Caco-2 (cell line): Measurements from ENCODE around the gene PKIG. TPM values are rescaled to one million over a fixed set of nuclear protein-coding genes. Genes with fewer than 3 reads are reported as not detected.

Experiments used
- BruUV-seq: library from RNA; stranded (reverse); fragments of 400-500 nt; replicated peaks from 2 replicates; lab custom pipeline; 2021; lab: Mats Ljungman, UMichigan
- CTCF ChIA-PET: fragments of 300-600 bp; sonication (Branson Sonifier 250); formaldehyde crosslinking; loops from one replicate; lab custom pipeline; 2022; ENCODE audit warnings: antibody characterized with exemption; lab: Charles Lee
- POLR2A ChIA-PET: fragments of 300-600 bp; sonication (Branson Sonifier 250); formaldehyde crosslinking; loops from one replicate; lab custom pipeline; 2022; ENCODE audit warnings: antibody characterized with exemption; lab: Charles Lee
- DNase-seq, 2 experiments: peaks; one replicate each; pipeline versions ENCODE4 v3.0.0 to v3.0.0-alpha.2; 2020 to 2022
- H3K27me3 ChIP-seq: replicated peaks from 2 replicates; pipeline ENCODE4 v1.6.0; 2011; ENCODE audit warnings: low read length; ENCODE audit not compliant: control insufficient read depth, insufficient read depth
- H3K36me3 ChIP-seq: 2 replicates; pipeline ENCODE4 v1.5.1; 2011; ENCODE audit warnings: low read length; ENCODE audit not compliant: control insufficient read depth, insufficient read depth
- H3K4me1 ChIP-seq: fragments of 250-450 bp; sonication (Bioruptor Pico); 2 replicates; pipeline ENCODE4 v1.5.1; 2020; ENCODE audit warnings: mild to moderate bottlenecking
- H3K4me3 ChIP-seq: 2 replicates; pipeline ENCODE4 v1.5.1; 2011; ENCODE audit warnings: low read depth, mild to moderate bottlenecking, control low read depth, low read length
- H3K9me3 ChIP-seq: fragments of 250-450 bp; sonication (Bioruptor Pico); 2 replicates; pipeline ENCODE4 v1.5.1; 2020; ENCODE audit warnings: mild to moderate bottlenecking, moderate library complexity
- H3K27ac Mint-ChIP-seq: one replicate; pipeline ENCODE4 v1.8.0; 2022; ENCODE audit warnings: mixed read lengths; ENCODE audit not compliant: unreplicated experiment
- H3K27me3 Mint-ChIP-seq: one replicate; pipeline ENCODE4 v1.8.0; 2022; ENCODE audit warnings: mixed read lengths; ENCODE audit not compliant: insufficient read depth, unreplicated experiment
- H3K36me3 Mint-ChIP-seq: one replicate; pipeline ENCODE4 v1.8.0; 2022; ENCODE audit warnings: mild to moderate bottlenecking, mixed read lengths; ENCODE audit not compliant: insufficient read depth, unreplicated experiment
- H3K4me1 Mint-ChIP-seq: one replicate; pipeline ENCODE4 v1.8.0; 2022; ENCODE audit warnings: low read depth, mixed read lengths; ENCODE audit not compliant: unreplicated experiment
- H3K4me3 Mint-ChIP-seq: one replicate; pipeline ENCODE4 v1.8.0; 2022; ENCODE audit warnings: mild to moderate bottlenecking, moderate library complexity, mixed read lengths; ENCODE audit not compliant: unreplicated experiment
- H3K9me3 Mint-ChIP-seq: one replicate; pipeline ENCODE4 v1.8.0; 2022; ENCODE audit warnings: mixed read lengths; ENCODE audit not compliant: unreplicated experiment
- CTCF ChIP-seq, 2 experiments: fragments of 200-600 bp in 1 of 2; IDR thresholded peaks; 1 replicate in 1 of 2; 2 replicates in 1 of 2; pipeline versions ENCODE4 v1.5.1 to v1.8.0; 2011 to 2022; ENCODE audit warnings: antibody characterized with exemption in 1 of 2, control low read depth in 1 of 2, inconsistent platforms in 1 of 2, low read depth in 1 of 2, low read length in 1 of 2, mild to moderate bottlenecking in 1 of 2, moderate library complexity in 1 of 2; ENCODE audit not compliant: insufficient read depth in 1 of 2, severe bottlenecking in 1 of 2, unreplicated experiment in 1 of 2
- intact Hi-C: fragments of 100-400 bp; cut with micrococcal nuclease; formaldehyde crosslinking; loops from one replicate; pipeline ENCODE4 v1.10.0; 2022; ENCODE audit not compliant: unreplicated experiment
- total RNA-seq: library from RNA; stranded (reverse); gene quantifications from 2 replicates; pipeline ENCODE4 v1.2.3, GENCODE V29; 2022

The PKIG gene
- total RNA-seq, 1 experiment from 2014 or later, result 25.9 TPM

DNA sequence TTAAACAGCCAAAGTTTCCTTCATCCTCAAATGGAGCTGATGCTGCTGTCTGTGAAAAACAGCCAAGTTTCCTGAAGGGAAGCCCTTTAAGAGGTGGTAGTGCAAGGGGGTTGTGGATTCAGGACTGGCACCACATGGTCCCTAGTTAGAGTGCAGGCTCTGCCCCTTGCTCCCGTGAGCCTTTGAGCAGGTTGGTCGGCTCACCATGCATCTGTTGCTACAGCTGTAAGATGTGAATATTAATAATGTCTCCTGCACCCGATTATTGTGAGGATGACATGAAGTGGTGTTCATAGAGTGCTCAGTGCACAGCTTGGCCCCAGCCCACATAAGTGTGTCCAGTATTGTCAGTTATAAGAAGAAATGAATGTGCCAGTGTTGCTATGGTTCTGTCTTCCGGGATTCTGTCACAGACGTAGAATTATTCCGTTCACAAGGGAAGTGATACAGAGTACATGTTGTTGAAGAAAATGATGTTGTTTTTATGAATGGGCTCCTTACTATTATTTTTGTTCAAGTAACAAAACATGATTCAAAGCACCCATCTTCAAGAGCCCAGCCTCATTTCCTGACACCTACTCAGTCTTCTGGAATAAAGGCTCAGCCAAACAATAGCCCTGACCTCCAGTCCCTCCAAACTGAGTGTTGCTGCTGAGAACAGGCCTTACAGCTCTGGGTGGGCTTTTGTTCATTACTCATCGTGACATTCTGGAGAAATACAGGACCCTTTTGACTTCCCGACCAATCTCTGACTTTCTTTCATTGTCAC is 2.9 kb upstream of the PKIG start:
- Histone ChIP-seq H3K4me3 (no peak overlapping the region), H3K4me1 (no peaks in the 10 kb centered on the region), H3K36me3 (no peaks in the 10 kb centered on the region), H3K27me3 (no peaks in the 10 kb centered on the region), H3K9me3 (no peaks in the 10 kb centered on the region)
- Mint-ChIP-seq H3K9me3 (peaks cover 9% of the 10 kb centered on the region), H3K4me3 (no peak overlapping the region), H3K36me3 (no peaks in the 10 kb centered on the region), H3K27ac (no peak overlapping the region), H3K27me3 (no peaks in the 10 kb centered on the region), H3K4me1 (peaks cover 10% of the 10 kb centered on the region)
- no peak for DNase-seq
- POLR2A ChIA-PET, result no interaction called here
- intact Hi-C loops, result no loop called here
- CTCF ChIA-PET, result interaction anchor here (0.5 kb wide), 1 partner anchor 148 kb away, joined by 3 read pairs; no protein-coding TSS in a partner anchor
- BruUV-seq, result no TSS peak
- TF ChIP-seq CTCF (IDR thresholded peaks at IDR 0.05; ENCODE audit: insufficient read depth in 1 of 2, low read depth in 1 of 2, low read length in 1 of 2, severe bottlenecking in 1 of 2, unreplicated experiment in 1 of 2), result no peak

DNA sequence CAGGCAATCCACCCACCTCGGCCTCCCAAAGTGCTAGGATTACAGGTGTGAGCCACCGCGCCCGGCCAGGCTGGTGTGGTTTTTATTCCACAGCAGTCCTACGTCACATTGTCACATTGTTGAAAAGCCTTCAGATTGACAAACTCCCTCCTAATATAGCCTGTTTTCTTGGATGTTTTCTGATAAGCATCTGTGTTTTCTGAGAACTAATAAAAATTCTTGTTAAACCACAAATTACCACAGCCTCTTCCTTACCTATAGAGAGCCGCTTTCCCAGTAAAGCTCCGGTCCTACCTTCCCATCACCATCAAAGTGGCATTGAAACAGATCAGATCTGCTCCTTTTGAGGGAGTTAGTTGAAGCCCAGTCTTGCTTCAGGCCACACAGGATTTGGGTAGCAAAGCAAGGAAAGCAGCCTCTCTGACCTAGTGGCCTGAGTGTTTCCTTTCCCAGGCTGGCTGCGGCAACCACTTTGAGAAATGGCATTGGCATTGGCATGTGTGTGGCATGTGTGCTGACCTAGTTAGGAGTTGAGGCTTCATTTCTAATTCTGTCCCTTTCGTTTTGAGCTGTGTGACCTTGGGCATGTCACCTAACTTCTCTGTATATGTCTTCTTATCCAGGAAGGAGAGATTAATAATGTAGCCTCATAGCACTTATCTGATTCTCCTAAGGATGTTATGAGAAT is 1.7 kb upstream of the PKIG start:
- H3K27ac Mint-ChIP-seq, result no peak overlapping the region
- Histone ChIP-seq H3K4me1 (no peaks in the 10 kb centered on the region), H3K9me3 (no peaks in the 10 kb centered on the region), H3K27me3 (no peaks in the 10 kb centered on the region), H3K4me3 (no peak overlapping the region), H3K36me3 (no peaks in the 10 kb centered on the region)
- peaks cover 12% of the 10 kb centered on the region for H3K4me1 Mint-ChIP-seq
- no TSS peak for BruUV-seq
- peaks cover 9% of the 10 kb centered on the region for H3K9me3 Mint-ChIP-seq
- no peaks in the 10 kb centered on the region for H3K27me3 Mint-ChIP-seq
- TF ChIP-seq CTCF (IDR thresholded peaks at IDR 0.05; ENCODE audit: insufficient read depth in 1 of 2, low read depth in 1 of 2, low read length in 1 of 2, severe bottlenecking in 1 of 2, unreplicated experiment in 1 of 2), result no peak
- intact Hi-C loops, result no loop called here
- no peak overlapping the region for H3K4me3 Mint-ChIP-seq
- CTCF ChIA-PET, result interaction anchor here (0.6 kb wide), 1 partner anchor 17 kb away, joined by 3 read pairs; no protein-coding TSS in a partner anchor
- POLR2A ChIA-PET, result no interaction called here
- no peaks in the 10 kb centered on the region for H3K36me3 Mint-ChIP-seq
- no peak for DNase-seq

GRCh38 chr20:44581515-44581914 is 864 bp upstream of the PKIG start:
- no peaks in the 10 kb centered on the region for H3K36me3 Mint-ChIP-seq
- DNase-seq, result no peak

More at GRCh38 chr20:44581515-44581914, 864 bp upstream of the PKIG start:
- BruUV-seq, result no TSS peak
- intact Hi-C loops, result no loop called here
- no peak overlapping the region for H3K27ac Mint-ChIP-seq
- no peak for TF ChIP-seq CTCF (IDR thresholded peaks at IDR 0.05; ENCODE audit: insufficient read depth in 1 of 2, low read depth in 1 of 2, low read length in 1 of 2, severe bottlenecking in 1 of 2, unreplicated experiment in 1 of 2)
- Histone ChIP-seq H3K4me3 (no peak overlapping the region), H3K36me3 (no peaks in the 10 kb centered on the region), H3K9me3 (no peaks in the 10 kb centered on the region), H3K4me1 (no peaks in the 10 kb centered on the region), H3K27me3 (no peaks in the 10 kb centered on the region)
- no peaks in the 10 kb centered on the region for H3K27me3 Mint-ChIP-seq
- peaks cover 9% of the 10 kb centered on the region for H3K9me3 Mint-ChIP-seq
- CTCF ChIA-PET, result no interaction called here
- no peak overlapping the region for H3K4me3 Mint-ChIP-seq
- H3K4me1 Mint-ChIP-seq, result peaks cover 7% of the 10 kb centered on the region
- POLR2A ChIA-PET, result no interaction called here
